Mesenchymal stem cell (in vitro differentiated cells and primary cell): ENCODE measurements around the gene MYH9.

ENCODE experiments used
- DNase-seq: peaks from one replicate; pipeline ENCODE4 v3.0.0-alpha.2; 2013
- H2AFZ ChIP-seq: one replicate; pipeline ENCODE4 v1.6.1; 2013; ENCODE audit warnings: low read depth, mild to moderate bottlenecking, control low read depth, inconsistent platforms, low read length, moderate library complexity
- H2AK5ac ChIP-seq: 2 replicates; pipeline ENCODE4 v1.6.1; 2013; ENCODE audit warnings: low read length, moderate library complexity, mild to moderate bottlenecking, inconsistent platforms; ENCODE audit not compliant: severe bottlenecking
- H2BK120ac ChIP-seq: one replicate; pipeline ENCODE4 v1.6.1; 2013; ENCODE audit warnings: low read depth, mild to moderate bottlenecking, inconsistent platforms, low read length, moderate library complexity
- H2BK12ac ChIP-seq, 2 experiments: one replicate each; pipeline ENCODE4 v1.6.1; 2013; ENCODE audit warnings: inconsistent platforms in 2 of 2, low read length in 2 of 2, mild to moderate bottlenecking in 2 of 2, moderate library complexity in 2 of 2, control low read depth in 1 of 2
- H2BK15ac ChIP-seq: one replicate; pipeline ENCODE4 v1.6.1; 2013; ENCODE audit warnings: mild to moderate bottlenecking, low read depth, inconsistent platforms; ENCODE audit not compliant: poor library complexity, severe bottlenecking
- H2BK5ac ChIP-seq: 2 replicates; pipeline ENCODE4 v1.6.1; 2013; ENCODE audit warnings: low read depth, mild to moderate bottlenecking, low read length, control low read depth, inconsistent platforms; ENCODE audit not compliant: poor library complexity, severe bottlenecking
- H3K14ac ChIP-seq, 2 experiments: one replicate each; pipeline ENCODE4 v1.6.1; 2013; ENCODE audit warnings: inconsistent platforms in 2 of 2, low read length in 2 of 2, control low read depth in 1 of 2, mild to moderate bottlenecking in 1 of 2, moderate library complexity in 1 of 2
- H3K18ac ChIP-seq, 2 experiments: one replicate each; pipeline ENCODE4 v1.6.1; 2013; ENCODE audit warnings: inconsistent platforms in 2 of 2, low read length in 2 of 2, control low read depth in 1 of 2, low read depth in 1 of 2, mild to moderate bottlenecking in 1 of 2
- H3K23ac ChIP-seq, 2 experiments: one replicate each; pipeline ENCODE4 v1.6.1; 2013; ENCODE audit warnings: inconsistent platforms in 2 of 2, low read length in 2 of 2, mild to moderate bottlenecking in 2 of 2, moderate library complexity in 2 of 2, control low read depth in 1 of 2
- H3K27ac ChIP-seq: 2 replicates; pipeline ENCODE4 v1.5.1; 2013; ENCODE audit warnings: mild to moderate bottlenecking, moderate library complexity, low read length, control low read depth, inconsistent platforms; ENCODE audit not compliant: poor library complexity, severe bottlenecking
- H3K27me3 ChIP-seq, 2 experiments: 2 replicates each; pipeline versions ENCODE4 v1.6.1 to v1.7.0; 2013; ENCODE audit warnings: low read length in 2 of 2, mild to moderate bottlenecking in 2 of 2, moderate library complexity in 2 of 2, control low read depth in 1 of 2, inconsistent platforms in 1 of 2; ENCODE audit not compliant: control insufficient read depth in 1 of 2, insufficient read depth in 1 of 2
- H3K36me3 ChIP-seq, 2 experiments: 2 replicates each; pipeline versions ENCODE4 v1.6.1 to v1.7.0; 2013; ENCODE audit warnings: low read length in 2 of 2, control low read depth in 1 of 2, inconsistent platforms in 1 of 2, low read depth in 1 of 2, mild to moderate bottlenecking in 1 of 2; ENCODE audit not compliant: insufficient read depth in 2 of 2, control insufficient read depth in 1 of 2
- H3K4ac ChIP-seq, 2 experiments: one replicate each; pipeline ENCODE4 v1.6.1; 2013; ENCODE audit warnings: inconsistent platforms in 2 of 2, low read length in 2 of 2, mild to moderate bottlenecking in 2 of 2, moderate library complexity in 2 of 2, control low read depth in 1 of 2, low read depth in 1 of 2
- H3K4me1 ChIP-seq: 2 replicates; pipeline ENCODE4 v1.6.1; 2013; ENCODE audit warnings: low read depth, low read length, control low read depth; ENCODE audit not compliant: control insufficient read depth, insufficient read depth
- H3K4me2 ChIP-seq: 2 replicates; pipeline ENCODE4 v1.6.1; 2013; ENCODE audit warnings: low read length, mild to moderate bottlenecking, inconsistent platforms; ENCODE audit not compliant: poor library complexity, severe bottlenecking
- H3K4me3 ChIP-seq, 2 experiments: 2 replicates each; pipeline versions ENCODE4 v1.5.1 to v1.7.0; 2013; ENCODE audit warnings: low read length in 2 of 2, mild to moderate bottlenecking in 2 of 2, control low read depth in 1 of 2, low read depth in 1 of 2; ENCODE audit not compliant: insufficient read depth in 1 of 2
- H3K79me1 ChIP-seq: replicated peaks from 2 replicates; pipeline ENCODE4 v1.6.1; 2013; ENCODE audit warnings: mild to moderate bottlenecking, control low read depth, low read length, inconsistent platforms; ENCODE audit not compliant: poor library complexity, severe bottlenecking
- H3K9ac ChIP-seq: 2 replicates; pipeline ENCODE4 v1.7.0; 2013; ENCODE audit warnings: mild to moderate bottlenecking, low read length, moderate library complexity
- H3K9me3 ChIP-seq: 2 replicates; pipeline ENCODE4 v1.7.0; 2013; ENCODE audit warnings: mild to moderate bottlenecking, low read length; ENCODE audit not compliant: control insufficient read depth
- H4K8ac ChIP-seq: one replicate; pipeline ENCODE4 v1.6.1; 2013; ENCODE audit warnings: inconsistent platforms, mild to moderate bottlenecking, low read length, moderate library complexity
- H4K91ac ChIP-seq: one replicate; pipeline ENCODE4 v1.6.1; 2013; ENCODE audit warnings: mild to moderate bottlenecking, low read length, inconsistent platforms
- WGBS: methylation state at CpG from one replicate; pipeline ENCODE4 v1.1.7; 2013; ENCODE audit warnings: mixed read lengths; 5-methylcytosine and 5-hydroxymethylcytosine counted together

MYH9 gene

DNA sequence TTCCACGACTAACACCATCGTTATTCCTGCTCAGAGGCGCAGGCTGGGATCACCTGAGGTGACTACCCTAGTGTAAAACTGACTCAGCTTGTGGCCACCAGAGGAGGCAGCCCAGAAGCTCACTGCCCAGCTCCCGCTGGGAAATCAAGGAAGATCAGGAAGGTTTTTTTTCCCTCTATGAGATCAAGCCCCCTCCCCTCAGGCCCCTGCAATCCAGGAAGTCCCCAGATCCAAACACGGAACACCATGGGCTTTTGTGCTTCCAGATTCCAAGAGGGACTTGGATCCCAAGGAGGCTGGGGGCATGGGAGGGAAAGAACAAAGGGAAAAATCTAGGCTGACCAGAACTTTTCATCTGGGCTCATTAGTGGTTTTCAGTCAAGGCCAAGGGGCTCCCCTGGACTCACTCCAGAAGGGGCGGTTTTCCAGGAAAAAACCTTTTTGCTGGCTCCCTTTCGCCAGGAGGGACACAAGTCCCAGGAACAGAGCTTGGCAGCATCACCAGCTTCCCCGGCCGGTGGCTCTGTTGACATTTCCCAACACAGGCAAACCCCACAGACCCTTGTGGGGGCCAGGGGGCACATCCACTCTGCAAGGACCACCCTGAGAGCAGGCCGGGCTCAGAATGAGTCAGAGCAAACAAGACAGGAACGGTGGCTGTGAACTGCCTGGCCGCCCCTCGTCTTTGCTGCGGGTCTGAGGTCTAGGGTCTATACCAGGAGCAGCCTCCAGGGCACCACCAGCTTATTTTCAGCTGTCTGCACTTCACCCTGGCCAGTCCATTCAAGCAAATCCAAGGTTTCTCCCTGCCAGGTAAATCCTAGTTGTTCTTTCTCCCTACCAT is 36.8 kb downstream of the MYH9 start:
- no peak overlapping the region for H3K4ac ChIP-seq
- H3K4me2 ChIP-seq, result peak overlapping the region; percentile 11
- H3K4me3 ChIP-seq, result peak overlapping the region in 1 of 2 experiments; percentile 28
- DNase-seq, result peak; percentile 89
- peak overlapping the region; percentile 13 for H2BK15ac ChIP-seq
- H2BK12ac ChIP-seq, result no peak overlapping the region
- H3K23ac ChIP-seq, result no peak overlapping the region
- H4K91ac ChIP-seq, result no peak overlapping the region
- peak overlapping the region; percentile 38 for H2BK5ac ChIP-seq
- H3K14ac ChIP-seq, result no peak overlapping the region
- H2BK120ac ChIP-seq, result no peak overlapping the region
- H3K4me1 ChIP-seq, result peaks cover 45% of the 10 kb centered on the region
- H3K9me3 ChIP-seq, result no peaks in the 10 kb centered on the region
- peaks cover 18 to 37% of the 10 kb centered on the region in 2 experiments for H3K36me3 ChIP-seq
- peak overlapping the region; percentile 92 for H3K27ac ChIP-seq
- peak overlapping the region; percentile 57 for H4K8ac ChIP-seq
- whole genome bisulfite sequencing, result 46% methylated on average over 14 of the region's 14 CpGs
- H2AK5ac ChIP-seq, result peak overlapping the region; percentile 37
- H3K27me3 ChIP-seq, result no peaks in the 10 kb centered on the region
- H3K79me1 ChIP-seq, result no peaks in the 10 kb centered on the region
- peak overlapping the region; percentile 61 for H3K9ac ChIP-seq
- peak overlapping the region; percentile 25 to 78 for H3K18ac ChIP-seq
- no peak overlapping the region for H2AFZ ChIP-seq

GRCh38 chr22:36349726-36350125 is 38.0 kb downstream of the MYH9 start:
- H3K23ac ChIP-seq, result no peak overlapping the region
- 100% methylated on average over 2 of the region's 2 CpGs for WGBS
- H3K9me3 ChIP-seq, result no peaks in the 10 kb centered on the region
- no peak overlapping the region for H4K91ac ChIP-seq
- H2BK5ac ChIP-seq, result no peak overlapping the region
- no peak overlapping the region for H4K8ac ChIP-seq
- no peak overlapping the region for H3K9ac ChIP-seq
- peaks cover 40% of the 10 kb centered on the region for H3K4me1 ChIP-seq
- no peak overlapping the region for H3K4me3 ChIP-seq
- no peak overlapping the region for H3K4me2 ChIP-seq
- H3K27ac ChIP-seq, result peak overlapping the region; percentile 60
- no peak for DNase-seq
- H2BK15ac ChIP-seq, result no peak overlapping the region
- H2AK5ac ChIP-seq, result no peak overlapping the region
- H3K18ac ChIP-seq, result no peak overlapping the region
- peaks cover 26 to 41% of the 10 kb centered on the region in 2 experiments for H3K36me3 ChIP-seq
- H3K27me3 ChIP-seq, result no peaks in the 10 kb centered on the region
- H2BK120ac ChIP-seq, result no peak overlapping the region
- no peak overlapping the region for H2BK12ac ChIP-seq
- H3K14ac ChIP-seq, result no peak overlapping the region
- no peak overlapping the region for H3K4ac ChIP-seq
- H2AFZ ChIP-seq, result no peak overlapping the region
- no peaks in the 10 kb centered on the region for H3K79me1 ChIP-seq

DNA sequence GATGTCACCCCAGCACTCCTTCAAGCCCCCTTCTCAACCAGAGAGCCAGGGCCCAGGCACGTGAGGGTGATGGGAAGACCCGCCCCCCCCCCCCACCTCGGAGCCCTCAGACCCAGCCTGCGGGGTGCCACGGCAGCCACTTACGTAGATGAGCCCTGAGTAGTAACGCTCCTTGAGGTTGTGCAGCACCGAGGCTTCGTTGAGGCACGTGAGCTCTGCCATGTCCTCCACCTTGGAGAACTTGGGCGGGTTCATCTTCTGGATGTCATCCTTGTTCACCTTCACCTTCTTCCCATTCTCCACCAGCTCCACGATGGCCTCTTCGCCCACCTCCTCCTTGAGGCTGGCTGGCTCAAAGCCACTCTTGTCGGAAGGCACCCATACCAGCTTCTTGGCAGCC is 39.0 kb downstream of the MYH9 start:
- Histone ChIP-seq H3K9me3 (no peaks in the 10 kb centered on the region), H2BK5ac (no peak overlapping the region), H3K27ac (peak overlapping the region; percentile 9), H3K14ac (no peak overlapping the region), H3K79me1 (no peaks in the 10 kb centered on the region), H3K4ac (no peak overlapping the region), H3K23ac (no peak overlapping the region), H2BK120ac (no peak overlapping the region), H2BK15ac (no peak overlapping the region), H2BK12ac (no peak overlapping the region), H4K8ac (no peak overlapping the region), H3K36me3 (peaks cover 35 to 51% of the 10 kb centered on the region in 2 experiments), H3K18ac (no peak overlapping the region), H3K4me1 (peaks cover 48% of the 10 kb centered on the region), H3K4me3 (no peak overlapping the region), H3K4me2 (no peak overlapping the region), H2AK5ac (no peak overlapping the region), H4K91ac (no peak overlapping the region), H3K9ac (no peak overlapping the region), H3K27me3 (no peaks in the 10 kb centered on the region), H2AFZ (no peak overlapping the region)
- DNase-seq, result no peak
- 94% methylated on average over 14 of the region's 14 CpGs for WGBS

GRCh38 chr22:36347094-36347493 is 40.7 kb downstream of the MYH9 start:
- Histone ChIP-seq H3K14ac (no peak overlapping the region), H3K9ac (no peak overlapping the region), H2AK5ac (no peak overlapping the region), H2BK12ac (no peak overlapping the region), H3K27ac (peak overlapping the region; percentile 36), H2BK5ac (no peak overlapping the region), H3K23ac (peak overlapping the region in 1 of 2 experiments; percentile 51), H3K4ac (no peak overlapping the region), H3K4me1 (peaks cover 49% of the 10 kb centered on the region), H4K8ac (no peak overlapping the region), H3K79me1 (no peaks in the 10 kb centered on the region), H3K18ac (peak overlapping the region in 1 of 2 experiments; percentile 54), H3K4me2 (no peak overlapping the region), H3K36me3 (peaks cover 48 to 56% of the 10 kb centered on the region in 2 experiments), H3K4me3 (no peak overlapping the region), H4K91ac (no peak overlapping the region), H2BK15ac (no peak overlapping the region), H2BK120ac (no peak overlapping the region), H2AFZ (no peak overlapping the region), H3K27me3 (no peaks in the 10 kb centered on the region), H3K9me3 (no peaks in the 10 kb centered on the region)
- 82% methylated on average over 5 of the region's 5 CpGs for WGBS
- DNase-seq, result no peak
